ENCODE measurements around the gene SYNDIG1L.

SYNDIG1L gene

GRCh38 chr14:74465335-74465734 lies 39.3 kb upstream of the SYNDIG1L start:
- no peak for TF ChIP-seq CTCF (IDR thresholded peaks at IDR 0.05; ENCODE audit: control insufficient read depth, insufficient read depth, low read depth, low read length, missing control alignments)
- DNase-seq (ENCODE audit: low read depth), result no peak
- H3K4me3 ChIP-seq (ENCODE audit: control insufficient read depth, low read depth, low read length), result no peak overlapping the region

DNA sequence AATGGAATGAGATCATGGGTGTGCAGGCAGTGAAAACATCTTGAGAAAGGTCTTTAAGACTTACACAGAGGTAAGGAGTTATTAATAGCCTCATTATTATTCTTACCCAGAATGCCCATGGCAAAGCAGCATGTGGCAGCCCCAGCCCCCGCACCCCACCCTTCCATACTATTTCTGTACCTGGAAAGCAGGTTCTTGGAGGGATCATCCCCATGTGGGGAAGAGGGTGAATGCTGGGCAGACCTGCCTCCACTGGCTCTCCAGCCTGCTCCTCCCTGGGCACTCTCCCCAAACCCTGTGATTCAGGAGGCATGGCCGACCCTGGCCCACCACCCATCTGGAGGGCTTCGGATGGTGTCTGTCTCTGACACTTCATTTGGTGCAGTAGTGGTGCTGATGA lies 38.8 kb upstream of the SYNDIG1L start:
- no peak overlapping the region for H3K4me3 ChIP-seq (ENCODE audit: control insufficient read depth, low read depth, low read length)
- no peak for TF ChIP-seq CTCF (IDR thresholded peaks at IDR 0.05; ENCODE audit: control insufficient read depth, insufficient read depth, low read depth, low read length, missing control alignments)
- no peak for DNase-seq (ENCODE audit: low read depth)

DNA sequence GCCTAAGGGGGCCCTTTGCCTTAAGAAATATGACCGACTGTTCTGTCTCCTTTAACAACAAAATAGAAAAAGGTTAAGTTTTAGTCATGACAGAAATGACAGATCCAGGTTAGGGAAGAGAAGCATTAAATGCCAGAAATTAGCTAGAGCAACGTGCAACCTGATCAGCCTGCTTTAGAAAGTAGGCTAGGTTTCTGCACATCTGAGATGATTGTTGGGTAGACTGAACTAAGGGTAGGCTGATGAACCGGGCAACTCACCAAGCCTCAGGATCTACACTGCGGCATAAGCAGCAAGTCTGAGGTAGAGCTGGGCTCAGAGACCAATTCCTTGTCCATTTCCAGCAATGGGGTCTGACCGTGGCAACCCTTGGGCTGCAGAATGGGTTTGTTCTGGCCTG lies 37.7 kb upstream of the SYNDIG1L start:
- no peak overlapping the region for H3K4me3 ChIP-seq (ENCODE audit: control insufficient read depth, low read depth, low read length)
- TF ChIP-seq CTCF (IDR thresholded peaks at IDR 0.05; ENCODE audit: control insufficient read depth, insufficient read depth, low read depth, low read length, missing control alignments), result no peak
- DNase-seq (ENCODE audit: low read depth), result no peak

- DNase-seq (ENCODE audit: low read depth), result no peak
- no peak overlapping the region for H3K4me3 ChIP-seq (ENCODE audit: control insufficient read depth, low read depth, low read length)
- no peak for TF ChIP-seq CTCF (IDR thresholded peaks at IDR 0.05; ENCODE audit: control insufficient read depth, insufficient read depth, low read depth, low read length, missing control alignments)
Measured at GRCh38 chr14:74462993-74463392, 37.0 kb upstream of the SYNDIG1L start.

GRCh38 chr14:74459976-74460375 lies 34.0 kb upstream of the SYNDIG1L start:
- no peak overlapping the region for H3K4me3 ChIP-seq (ENCODE audit: control insufficient read depth, low read depth, low read length)
- no peak for TF ChIP-seq CTCF (IDR thresholded peaks at IDR 0.05; ENCODE audit: control insufficient read depth, insufficient read depth, low read depth, low read length, missing control alignments)
- DNase-seq (ENCODE audit: low read depth), result no peak

- DNase-seq (ENCODE audit: low read depth), result peak; percentile 42
- TF ChIP-seq CTCF (IDR thresholded peaks at IDR 0.05; ENCODE audit: control insufficient read depth, insufficient read depth, low read depth, low read length, missing control alignments), result peak; percentile 87
- no peak overlapping the region for H3K4me3 ChIP-seq (ENCODE audit: control insufficient read depth, low read depth, low read length)
Measured at GRCh38 chr14:74459289-74459946, 33.4 kb upstream of the SYNDIG1L start.

DNA sequence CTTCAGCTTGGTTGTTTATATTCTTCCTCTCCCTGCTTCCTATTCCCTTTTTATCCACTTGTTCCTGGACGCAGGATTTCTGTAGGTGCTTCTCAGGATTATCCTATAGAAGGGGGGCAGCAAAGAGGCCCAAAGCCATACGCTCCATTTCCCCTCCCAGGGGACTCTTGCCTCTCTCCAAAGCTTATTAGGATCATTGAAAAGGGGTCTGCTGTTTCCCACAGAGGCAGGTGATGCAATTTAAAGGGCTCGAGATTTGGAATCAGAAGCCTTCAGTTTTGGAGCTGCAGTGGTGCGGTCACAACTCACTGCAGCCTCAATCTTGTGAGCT lies 31.5 kb upstream of the SYNDIG1L start:
- TF ChIP-seq CTCF (IDR thresholded peaks at IDR 0.05; ENCODE audit: control insufficient read depth, insufficient read depth, low read depth, low read length, missing control alignments), result no peak
- no peak overlapping the region for H3K4me3 ChIP-seq (ENCODE audit: control insufficient read depth, low read depth, low read length)
- DNase-seq (ENCODE audit: low read depth), result no peak
